HG02610 (cell line): ENCODE measurements around the gene STYXL1.

Source experiments
- ATAC-seq: cut with Tn5 transposase; IDR thresholded peaks from one replicate; pipeline ENCODE4 v1.9.1; 2021; ENCODE audit warnings: mild to moderate bottlenecking, moderate library complexity; ENCODE audit not compliant: unreplicated experiment

The STYXL1 gene

DNA sequence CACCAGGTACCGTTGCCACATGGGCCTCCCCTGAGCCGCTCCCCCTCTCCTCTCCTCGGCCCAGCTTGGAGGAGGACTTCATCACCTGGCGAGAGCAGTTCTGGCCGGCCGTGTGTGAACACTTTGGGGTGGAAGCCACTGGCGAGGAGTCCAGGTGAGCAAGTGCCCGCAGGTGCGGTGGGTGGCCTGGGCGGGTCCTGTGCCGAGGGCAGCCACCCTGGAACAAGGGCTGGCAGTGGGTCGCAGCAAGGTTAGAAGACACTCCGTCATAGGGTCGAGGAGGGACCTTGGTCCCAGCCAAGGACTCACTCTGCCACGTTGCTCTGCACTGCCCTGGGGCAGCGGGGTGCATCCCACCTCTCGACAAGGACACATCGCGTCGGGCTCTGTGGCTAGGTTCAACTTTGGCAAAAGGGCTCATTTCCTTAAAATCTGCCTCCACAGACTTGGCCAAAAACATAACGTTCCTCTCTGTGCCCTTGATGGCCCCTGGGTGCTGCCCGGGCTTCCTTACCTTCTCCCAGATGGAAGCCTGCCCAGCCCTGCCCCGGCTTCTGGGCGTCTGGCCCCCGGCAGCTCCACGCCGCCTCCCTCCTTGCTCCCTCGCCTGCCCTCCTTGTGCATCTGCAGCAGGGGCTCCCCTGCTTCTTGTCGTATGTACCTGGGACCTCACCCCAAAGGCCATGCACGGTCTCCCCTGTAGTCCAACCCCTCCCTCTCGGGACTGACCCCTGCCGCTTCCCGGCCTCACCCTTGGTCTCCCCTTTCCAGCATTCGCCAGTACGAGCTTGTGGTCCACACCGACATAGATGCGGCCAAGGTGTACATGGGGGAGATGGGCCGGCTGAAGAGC is 66.1 kb downstream of the STYXL1 start:
- ATAC-seq, result no peak

DNA sequence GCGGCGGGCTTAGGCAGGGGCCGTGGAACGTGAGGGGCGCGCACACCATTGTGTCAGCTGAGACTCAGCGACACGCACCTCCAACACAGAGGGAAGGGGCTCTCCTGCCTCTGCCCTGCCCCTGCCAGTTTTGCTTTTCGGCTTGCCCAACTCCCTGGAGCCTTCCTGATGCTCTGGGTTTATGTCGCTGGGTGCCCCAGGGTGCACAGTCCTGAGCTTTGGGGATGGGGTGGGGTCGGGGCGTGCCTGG is 66.7 kb downstream of the STYXL1 start:
- ATAC-seq, result no peak

DNA sequence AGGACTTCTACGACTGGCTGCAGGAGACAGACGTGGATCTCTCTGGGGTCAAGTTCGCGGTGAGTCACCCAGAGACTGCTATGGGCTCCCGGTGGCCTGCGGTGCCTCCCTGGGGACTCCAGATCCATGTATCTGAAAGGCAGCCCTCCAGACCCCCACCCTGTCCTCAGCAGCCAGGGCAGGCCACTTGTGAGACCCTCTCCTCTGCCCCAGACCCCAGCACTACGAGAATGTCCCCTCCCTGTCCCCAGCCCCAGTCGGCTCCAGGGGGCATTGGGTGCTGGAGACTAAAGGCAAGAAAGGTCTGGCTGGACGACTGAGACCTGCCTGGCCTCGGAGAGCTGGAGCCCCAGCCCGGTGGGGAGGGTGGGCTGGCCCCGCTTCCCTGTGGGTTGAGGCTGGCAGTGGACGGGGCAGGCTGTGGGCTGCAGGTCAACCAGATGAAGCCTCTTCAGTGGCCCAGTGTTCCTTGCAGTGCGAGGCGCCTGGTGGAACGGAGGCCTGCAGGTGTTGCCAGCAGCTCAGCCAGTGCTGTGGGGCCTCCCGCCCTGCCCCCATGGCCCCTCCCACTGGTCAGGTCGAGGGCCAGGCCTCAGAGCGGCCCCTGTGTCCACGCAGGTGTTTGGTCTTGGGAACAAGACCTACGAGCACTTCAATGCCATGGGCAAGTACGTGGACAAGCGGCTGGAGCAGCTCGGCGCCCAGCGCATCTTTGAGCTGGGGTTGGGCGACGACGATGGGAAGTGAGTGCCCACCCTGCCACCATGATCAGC is 67.2 kb downstream of the STYXL1 start:
- ATAC-seq, result no peak

DNA sequence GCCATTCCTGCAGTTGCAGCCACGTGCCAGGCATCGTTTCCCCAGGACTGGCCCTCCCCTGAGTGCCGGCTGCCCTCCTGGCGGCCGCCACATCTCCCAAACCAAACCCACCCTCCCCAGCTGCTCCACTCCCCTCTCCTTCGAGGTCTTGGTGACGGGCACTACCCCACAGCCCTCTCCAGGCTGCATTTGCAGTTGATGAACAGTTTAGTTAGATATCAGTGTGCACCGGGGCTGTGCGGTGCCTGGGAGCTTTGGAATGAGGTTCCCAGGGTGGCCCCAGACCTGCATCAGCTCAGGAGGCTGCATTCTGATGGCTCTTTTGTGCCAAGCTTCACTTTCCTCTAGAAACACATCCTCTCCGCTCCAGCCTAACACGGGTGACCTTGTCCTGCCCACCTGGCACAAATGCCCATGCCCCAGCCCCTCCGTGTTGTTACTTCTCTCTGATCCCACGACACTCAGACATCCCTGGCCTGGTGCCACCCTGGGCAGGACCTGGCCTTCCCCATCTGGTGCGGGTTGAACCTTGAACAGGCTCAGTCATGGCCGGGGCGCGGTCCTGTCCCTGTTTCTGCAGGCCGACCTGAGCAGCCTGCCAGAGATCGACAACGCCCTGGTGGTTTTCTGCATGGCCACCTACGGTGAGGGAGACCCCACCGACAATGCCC is 67.9 kb downstream of the STYXL1 start:
- no peak for ATAC-seq

DNA sequence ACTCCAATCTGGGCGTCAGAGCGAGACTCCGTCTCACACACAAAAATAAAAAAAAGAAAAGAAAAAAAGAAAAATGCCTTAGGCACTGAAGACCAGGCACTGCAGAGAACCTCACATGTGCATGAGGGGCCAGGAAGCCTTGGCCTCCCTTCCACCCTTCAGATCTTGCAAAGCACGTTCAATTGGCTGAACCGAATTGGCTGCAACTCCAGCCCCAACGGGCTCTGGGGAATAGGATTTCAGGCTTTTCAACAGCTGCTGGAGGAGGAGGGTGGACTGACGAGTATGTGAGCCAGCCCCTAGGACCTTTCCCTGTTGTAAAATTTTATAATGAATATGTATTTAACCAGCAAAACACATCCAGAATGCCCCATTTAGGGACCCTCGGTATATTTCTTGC is 70.1 kb downstream of the STYXL1 start:
- ATAC-seq, result no peak

DNA sequence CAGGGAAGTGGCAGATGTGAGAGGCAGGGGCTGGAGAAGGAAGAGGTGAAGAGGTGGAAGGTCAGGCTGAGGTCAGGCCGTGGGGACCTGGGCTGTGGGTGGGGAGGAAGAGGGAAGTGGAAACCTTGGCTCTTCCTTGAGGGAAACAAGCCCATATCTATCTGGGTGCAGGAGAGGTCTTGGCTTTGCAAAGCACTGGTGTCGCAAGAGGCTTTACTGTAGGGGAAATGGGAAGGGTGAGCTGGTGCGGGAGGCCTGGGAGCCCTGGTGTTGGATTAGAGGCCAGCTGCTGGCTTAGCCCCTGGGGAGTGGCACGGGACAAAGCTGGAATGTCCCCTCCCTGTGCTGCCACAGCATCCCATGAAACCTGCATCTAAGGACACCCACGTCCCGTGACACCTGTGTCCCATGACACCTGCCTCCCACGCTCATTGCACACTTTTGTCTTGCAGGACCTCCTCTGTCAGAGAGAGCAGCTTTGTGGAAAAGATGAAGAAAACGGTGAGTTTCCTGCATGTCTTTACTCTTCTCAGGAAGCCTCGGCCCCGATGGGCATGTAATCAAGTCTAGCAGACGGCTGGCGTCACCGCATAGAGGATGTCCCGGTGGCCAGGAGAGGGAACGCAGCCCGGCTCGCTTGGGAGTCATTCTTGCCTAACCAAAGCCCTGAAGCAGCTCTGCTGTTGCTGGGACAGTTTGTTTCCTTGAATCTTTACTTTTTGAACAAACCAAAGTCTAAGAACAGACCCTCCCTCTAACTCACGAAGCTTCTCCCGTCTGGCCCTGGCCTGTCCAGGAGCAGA is 75.6 kb downstream of the STYXL1 start:
- no peak for ATAC-seq

DNA sequence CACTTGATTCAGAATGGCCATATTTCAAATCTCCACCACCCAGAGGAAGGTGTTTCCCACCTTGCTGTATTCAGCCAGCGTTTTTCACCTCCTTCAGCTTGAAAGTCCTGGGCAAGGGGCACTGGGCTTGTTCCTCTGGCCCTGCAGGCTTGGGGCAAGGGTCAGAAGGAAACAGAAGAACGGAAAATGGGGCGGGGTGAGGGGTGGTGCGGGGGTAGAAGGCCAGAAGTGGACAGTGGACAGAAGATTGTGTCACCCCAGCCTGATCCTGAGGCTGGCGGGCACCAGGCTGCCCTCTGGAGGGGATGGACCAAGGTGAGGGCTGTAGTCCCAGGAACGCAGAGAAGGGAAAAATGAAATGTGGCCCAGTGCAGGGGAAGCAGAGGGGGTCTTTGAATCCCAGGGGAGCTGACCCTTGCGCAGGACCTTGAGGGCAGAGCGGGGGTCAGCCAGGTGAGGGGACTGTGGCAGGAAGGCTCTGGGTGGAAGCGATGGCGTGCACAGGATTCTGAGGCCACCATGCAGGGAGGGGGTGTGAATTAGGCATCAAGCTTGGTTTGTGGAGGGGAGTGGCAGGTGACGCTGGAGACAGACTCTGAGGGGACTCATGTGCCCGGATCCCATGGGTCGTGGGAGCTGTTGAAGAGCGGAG is 76.4 kb downstream of the STYXL1 start:
- ATAC-seq, result no peak

DNA sequence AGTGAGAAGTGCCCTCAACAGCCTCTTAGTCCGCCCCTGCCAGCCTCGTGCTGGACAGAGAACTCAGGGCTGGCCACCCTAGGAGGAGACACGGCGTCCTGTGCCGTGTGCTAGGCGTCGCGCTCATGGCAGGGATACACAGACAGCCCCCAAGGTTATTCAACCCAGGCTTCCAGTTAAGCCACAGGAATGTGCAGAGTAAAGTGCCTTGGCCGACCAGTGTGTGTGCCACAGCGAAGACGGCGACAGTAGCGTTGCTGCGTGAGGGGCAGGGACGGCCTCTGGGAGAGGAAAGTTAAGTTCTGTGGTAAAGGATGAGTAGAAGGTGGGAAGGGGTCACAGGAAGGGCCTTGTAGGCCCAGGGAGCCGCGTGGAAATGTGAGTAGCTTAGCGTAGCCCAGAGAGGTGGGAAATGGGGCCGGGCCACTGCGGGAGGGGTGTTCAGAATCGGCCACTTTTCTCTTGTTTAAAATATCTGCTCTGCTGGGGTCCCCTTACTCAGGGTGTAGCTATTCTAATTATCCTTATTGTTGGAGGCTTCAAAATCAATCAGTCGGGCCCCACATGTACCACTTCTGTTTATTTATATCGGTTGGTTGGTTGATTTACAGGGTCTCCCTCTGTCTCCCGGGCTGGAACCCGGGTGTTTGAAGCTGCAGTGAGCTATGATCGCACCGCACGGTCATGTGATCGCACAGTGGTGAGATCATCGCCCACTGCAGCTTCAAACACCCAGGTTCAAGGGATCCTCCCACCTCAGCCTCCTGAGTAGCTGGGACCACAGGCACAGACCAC is 77.9 kb downstream of the STYXL1 start:
- no peak for ATAC-seq

DNA sequence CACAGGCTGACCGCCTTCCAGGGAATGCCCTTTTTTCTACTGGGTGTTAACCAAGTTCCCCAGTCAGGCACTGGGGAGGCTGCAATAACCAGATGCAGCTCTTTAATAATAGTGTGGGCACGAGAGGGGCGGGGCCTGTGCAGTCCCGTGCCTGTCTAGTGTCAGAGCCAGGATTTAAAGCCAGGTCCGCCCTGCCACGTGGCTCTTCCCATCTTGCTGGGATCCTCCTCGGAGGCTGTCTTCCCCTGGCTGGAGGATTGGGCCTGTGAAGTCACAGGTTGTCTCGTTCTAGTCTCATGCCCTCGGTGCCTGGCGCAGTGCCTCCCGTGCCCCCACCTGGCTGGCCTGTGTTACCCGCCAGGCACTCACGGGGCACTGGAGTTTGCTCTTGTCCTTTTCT is 78.6 kb downstream of the STYXL1 start:
- ATAC-seq, result no peak

DNA sequence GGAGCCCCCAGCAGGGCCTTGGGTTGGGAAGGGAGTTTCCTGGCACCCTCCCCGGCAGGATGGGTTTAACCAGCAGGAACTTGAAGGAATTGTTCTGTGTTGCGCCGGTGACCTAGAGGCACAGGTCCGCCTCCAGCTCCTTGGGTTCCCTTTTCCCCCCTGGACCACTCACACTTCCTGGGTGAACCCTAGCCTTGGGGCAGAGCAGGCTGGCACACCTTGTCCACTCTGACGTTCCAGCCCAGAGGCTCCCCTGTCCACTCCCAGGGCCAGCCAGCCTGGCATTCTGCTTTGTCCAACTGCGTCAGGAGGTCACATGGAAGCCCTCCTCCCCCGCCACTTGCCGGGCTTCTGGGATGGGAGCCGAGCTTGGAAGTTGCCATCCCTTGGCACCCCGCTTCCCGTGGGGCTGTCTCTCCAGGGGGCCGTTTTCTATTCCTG is 79.2 kb downstream of the STYXL1 start:
- no peak for ATAC-seq

DNA sequence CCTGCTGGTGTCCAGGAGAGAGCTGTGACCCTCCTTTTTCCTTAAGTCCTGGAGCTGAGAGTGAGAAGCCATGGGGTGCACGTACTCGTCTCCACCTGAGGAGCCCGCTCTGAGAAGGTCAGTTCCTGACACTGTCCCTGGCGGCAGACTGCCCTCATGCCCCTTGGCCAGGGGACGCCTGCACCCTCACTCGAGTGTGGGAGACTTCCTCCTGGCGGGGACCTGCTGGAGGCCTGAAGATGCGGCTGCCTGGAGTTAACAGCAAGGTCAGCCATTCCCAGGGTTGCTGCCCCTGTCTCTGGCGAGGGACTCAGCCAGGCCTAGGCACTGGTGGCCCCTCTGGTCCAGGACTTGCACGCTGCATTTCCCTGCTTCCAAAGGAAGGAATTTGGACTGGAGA is 79.8 kb downstream of the STYXL1 start:
- no peak for ATAC-seq

DNA sequence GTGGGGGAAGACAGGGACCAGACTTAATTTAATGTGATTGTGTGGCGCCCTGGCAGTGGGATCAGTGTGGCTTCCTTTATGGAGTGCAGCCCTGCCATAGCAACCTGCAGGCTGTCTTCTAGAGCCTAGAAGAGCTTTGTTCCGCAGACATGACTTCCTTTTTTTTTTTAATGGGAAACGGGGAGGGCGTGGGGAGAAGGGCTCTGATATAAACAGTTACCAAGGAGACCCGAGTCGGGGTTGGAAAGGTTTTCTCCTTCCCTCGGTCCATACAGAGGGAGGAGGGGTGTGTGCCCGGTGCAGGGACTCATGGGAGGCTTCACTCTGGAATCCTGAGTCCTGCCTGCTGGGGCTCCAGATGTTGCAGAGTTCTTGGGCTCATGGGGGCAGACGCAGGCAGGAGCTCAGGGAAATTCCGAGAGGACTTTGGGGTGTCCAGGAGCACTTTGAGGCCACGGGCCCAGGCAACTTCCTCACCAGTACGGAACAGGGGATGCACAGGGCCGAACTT is 80.3 kb downstream of the STYXL1 start:
- no peak for ATAC-seq

DNA sequence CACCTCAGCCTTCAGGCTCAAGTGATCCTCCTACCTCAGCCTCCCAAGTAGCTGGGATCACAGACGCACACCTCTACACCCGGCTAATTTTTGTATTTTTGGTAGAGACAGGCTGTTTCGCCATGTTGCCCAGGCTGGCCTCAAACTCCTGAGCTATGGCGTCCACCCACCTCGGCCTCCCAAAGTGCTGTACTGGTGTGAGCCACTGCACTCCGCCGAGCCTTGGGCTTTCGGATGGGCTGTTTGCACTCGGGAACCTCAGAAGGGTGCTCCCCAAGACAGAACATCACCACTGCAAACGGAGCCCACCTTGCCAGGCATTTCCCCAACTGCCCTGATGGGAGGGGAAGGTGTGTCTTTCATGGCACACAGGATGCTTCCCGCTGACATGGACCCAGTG is 80.7 kb downstream of the STYXL1 start:
- no peak for ATAC-seq

DNA sequence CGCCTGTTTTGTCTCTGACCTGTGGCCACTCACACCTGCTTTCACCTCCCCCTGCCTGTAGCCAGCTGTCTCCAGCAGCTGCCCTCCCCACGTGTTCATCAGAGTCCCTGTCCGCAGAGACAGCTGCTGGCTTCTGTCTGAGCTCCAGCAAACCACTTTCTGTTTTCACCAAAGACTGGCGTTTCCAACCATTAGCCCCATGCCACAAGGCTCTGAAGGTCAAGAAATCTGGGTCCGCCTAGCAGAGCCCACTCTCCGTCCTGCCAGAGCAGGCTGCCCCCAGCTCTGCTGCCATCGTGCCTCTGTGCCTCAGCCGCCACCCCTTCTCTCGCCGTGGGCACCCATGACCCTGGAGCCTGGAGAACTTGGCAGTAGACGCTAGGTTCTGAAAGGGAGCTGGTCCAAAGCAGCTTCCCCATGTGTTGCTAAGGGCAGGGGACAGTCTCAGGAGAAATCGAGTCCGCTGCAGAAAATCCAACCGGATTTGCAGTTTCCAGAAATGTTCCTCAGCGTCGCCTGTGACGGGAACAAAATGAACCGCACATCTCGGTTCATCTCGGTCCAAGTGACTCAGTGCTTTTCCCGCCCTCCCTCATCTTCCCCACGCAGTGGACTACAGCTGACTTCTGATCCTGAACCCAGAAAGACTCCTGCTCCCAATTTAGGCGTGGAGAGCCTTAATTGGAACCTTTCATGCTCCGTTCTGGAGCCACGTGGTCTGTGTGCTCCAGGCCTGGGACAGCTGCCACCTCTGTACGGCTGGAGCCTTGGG is 81.4 kb downstream of the STYXL1 start:
- no peak for ATAC-seq

DNA sequence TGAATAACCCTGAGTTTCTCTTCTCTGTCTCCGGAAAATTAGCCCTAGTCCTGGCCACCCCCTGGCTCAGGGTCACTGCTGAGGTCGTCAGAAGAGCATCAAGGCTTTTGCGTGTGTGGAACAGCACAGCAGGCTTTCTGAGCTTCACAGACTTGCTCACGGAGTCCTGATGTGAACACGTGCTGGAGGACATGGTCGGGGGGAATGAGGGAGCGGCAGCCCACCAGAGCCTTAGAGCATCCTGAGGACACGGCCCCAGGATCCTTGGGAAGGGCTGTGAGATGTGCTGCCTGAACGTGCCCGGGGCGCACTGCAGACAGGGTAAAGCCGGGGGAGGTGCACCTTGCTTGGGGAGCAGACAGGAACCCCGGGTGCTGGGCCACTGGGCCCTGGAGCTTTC is 82.2 kb downstream of the STYXL1 start:
- ATAC-seq, result no peak

DNA sequence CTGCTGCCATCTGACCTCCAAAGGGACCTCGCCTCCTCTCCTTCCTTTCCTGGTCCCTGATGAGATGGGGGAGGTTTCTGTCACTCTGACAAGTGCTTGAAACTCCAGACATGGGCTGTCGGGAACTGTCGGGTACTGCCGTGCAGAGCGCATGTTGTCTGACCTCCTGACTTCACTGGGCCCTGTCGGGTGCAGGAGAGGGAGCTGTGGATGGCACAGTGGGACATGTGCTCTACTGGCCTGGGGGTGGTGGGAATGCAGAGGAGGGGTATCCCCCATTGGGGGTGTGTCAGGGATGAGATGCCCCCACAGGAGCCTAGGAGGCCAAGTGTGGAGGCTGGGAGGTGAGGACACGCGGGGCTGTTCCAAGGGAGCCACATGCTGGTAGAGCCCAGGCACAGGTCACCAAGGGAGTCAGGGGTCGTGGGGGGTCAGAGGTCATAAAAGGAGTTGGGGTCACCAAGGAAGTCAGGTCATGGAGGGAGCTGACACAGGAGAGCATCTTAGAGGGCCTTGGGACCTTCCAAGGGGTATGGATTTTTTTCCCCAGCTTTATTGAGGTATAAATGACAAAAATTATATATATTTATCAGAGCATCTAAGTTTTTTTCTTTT is 84.3 kb downstream of the STYXL1 start:
- no peak for ATAC-seq

DNA sequence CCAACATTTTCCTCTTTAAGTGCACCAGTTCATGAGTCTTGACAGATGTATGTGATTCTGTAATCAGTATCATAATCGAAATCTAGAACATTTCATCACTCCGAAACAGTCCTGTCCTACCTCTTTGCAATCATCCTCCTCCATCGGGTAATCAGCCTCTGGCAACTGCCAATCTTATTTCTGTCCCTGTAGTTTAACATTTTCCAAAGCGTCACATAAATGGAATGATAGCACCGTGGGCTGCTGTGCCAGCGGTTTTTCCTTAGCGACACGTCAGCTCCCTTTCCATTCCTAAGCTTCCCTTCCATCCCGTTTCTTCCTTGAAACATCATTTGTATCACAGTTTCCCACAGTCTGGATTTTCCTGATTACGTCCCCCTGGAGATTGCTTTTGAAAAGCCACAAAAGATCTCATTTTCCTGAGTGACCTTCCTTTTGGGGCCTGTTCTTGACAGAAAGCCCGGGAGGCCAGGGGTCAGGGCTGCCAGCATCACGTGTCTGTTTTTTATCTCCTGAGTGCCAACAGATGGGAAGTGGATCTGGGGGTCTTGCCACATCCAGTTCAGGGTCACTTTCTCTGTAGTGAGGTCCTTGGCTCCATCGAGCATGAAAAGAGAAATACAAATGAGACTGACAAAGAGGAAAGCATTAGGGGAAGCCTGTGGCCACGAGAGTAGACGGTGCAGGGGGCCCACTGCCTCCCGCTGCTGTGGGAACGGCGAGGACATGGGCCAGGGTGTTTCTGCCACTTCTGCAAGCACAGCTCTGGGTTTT is 85.0 kb downstream of the STYXL1 start:
- ATAC-seq, result no peak

DNA sequence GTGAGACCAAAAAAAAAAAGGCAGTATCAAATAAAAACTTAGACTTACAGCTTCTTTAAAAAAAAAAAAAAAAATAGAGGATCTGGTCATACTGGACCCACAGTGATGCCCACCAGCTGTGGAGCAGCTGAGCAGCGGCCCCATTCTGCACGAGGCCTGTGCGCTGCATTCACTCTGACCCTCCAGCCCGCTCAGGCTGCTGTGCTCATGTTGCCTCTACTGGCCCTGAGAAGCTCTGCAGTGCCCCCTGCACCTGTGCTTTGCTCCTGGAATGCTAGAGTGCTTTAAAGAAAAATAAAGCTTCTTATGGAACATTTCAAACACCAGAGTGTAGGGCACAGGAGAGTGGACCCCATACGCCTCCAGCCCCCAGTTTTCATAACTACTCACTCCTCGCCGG is 86.6 kb downstream of the STYXL1 start:
- ATAC-seq, result no peak
